ENCODE data around the gene TMEM135.
A peak's percentile ranks its signal among the peaks of the same experiment; 100 is the strongest.
"Not testable (repeated sequence)": the region's sequence is repeated elsewhere in the genome, so short reads cannot be mapped to it uniquely, and the experiment has no call there.

The TMEM135 gene

GRCh38 chr11:87037450-87038234 is at the start of gene TMEM135:
Gene TMEM135 (plus strand): TSS chr11:87037934. CDS start chr11:87038046, 112 bp downstream.
- peak; percentile 94 for DNase-seq

GRCh38 chr11:86988351-86988881 is 49.3 kb upstream of the TMEM135 start:
- DNase-seq, result no peak

GRCh38 chr11:86990031-86990430 is 47.7 kb upstream of the TMEM135 start:
- DNase-seq, result no peak

DNA sequence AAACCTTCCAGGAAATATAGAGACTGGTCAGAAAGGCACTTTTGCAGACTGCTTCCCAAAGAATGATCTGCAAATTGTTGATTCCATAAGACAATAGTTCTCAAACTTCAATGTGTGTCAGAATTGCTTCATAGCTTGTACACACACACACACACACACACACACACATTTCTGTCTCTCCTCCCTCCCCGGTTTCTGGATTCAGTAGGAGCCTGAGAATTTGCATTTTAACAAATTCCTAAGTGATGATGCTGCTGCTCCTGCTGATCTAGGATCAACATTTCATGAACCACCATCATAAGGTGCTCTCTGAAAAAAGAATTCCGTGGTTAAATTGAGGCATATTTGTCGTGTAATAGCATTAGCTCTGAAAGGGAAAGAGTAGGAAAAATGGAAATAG is 47.2 kb upstream of the TMEM135 start:
- DNase-seq, result no peak

- no peak for DNase-seq
These were observed 46.4 kb upstream of the TMEM135 start for GRCh38 chr11:86991341-86991740.

- not testable (repeated sequence) for DNase-seq
These were observed 45.4 kb upstream of the TMEM135 start for GRCh38 chr11:86992340-86992739.

DNA sequence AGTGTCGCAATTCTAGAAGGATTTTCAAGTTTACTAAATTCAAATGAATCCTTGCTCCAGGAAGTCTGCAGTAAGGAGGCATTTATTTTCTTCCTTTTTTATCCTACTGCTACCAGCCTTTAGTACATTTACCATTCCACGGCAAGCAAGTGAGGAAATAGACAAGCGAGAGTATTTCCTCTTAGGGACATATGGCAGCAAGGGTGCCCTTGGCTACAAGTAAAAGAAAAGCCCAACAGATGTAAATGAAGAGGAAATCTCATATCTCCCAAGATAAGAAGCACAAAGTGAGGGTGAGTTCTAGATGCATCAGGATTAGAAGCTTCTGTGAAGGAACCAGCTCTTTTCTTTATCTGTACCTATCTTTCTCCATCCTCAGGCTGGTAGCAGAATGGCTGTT is 44.7 kb upstream of the TMEM135 start:
- DNase-seq, result no peak

- no peak for DNase-seq
These were observed 40.7 kb upstream of the TMEM135 start for GRCh38 chr11:86996953-86997570.

- no peak for DNase-seq
These were observed 38.3 kb upstream of the TMEM135 start for GRCh38 chr11:86999388-86999787.

DNA sequence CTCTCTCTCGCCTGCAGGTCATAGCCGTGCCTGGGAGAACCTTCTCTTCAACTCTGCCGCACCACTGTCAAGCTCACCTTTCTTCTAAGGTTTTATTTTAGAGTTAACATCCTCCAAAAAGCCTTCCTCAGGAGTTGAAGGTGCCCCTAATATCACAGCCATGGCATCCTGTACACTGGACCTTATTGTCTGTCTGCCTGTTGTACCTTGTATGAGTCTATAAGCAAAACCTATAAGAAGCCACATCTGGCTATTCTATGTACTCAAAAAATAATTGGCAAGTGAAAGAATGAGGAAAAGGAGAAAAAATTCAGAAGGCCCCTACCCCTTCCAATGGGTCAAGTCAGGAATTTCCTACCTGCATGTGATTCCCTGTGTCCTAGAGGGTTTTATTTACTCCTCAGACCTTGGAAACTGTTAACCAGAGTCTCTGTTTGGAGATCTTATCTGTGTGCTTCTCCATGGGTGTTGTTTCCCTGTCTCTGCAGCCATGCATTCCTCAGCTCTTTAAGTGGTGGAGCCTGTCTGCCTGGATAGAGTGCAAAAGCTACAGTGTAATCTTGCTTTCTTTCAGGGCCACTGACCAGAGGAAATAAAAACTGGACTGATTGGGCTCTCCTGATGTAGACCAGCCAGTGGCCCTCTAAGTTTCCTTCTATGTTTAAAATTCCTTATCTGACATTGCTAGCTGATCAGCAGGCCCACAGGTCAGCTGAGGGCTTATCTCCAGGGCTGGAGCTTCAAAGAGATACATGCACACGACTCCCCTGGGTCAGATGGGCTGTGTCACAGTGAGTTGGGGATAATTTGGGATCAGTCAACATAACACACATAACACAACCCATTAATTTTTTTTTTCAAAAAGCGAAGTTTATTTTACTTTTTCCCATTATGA is 37.6 kb upstream of the TMEM135 start:
- DNase-seq, result no peak

DNA sequence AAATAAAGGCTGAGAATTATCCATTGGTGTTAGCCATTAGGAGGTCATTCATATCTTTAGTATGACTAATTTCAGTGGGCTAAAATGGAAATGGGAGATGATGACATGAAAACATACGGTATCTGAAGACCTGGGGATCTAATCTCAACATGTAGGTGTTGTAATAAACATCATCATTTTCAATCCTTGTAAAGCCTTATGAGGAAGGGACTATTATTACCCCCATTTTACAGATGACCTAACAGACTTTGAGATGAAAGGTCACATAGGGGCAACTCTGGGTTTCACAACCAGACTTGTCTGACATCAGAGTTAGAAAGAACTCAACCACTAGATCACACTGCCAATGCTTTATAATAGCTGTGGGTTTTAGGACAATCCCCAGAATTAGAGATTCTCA is 34.8 kb upstream of the TMEM135 start:
- no peak for DNase-seq

DNA sequence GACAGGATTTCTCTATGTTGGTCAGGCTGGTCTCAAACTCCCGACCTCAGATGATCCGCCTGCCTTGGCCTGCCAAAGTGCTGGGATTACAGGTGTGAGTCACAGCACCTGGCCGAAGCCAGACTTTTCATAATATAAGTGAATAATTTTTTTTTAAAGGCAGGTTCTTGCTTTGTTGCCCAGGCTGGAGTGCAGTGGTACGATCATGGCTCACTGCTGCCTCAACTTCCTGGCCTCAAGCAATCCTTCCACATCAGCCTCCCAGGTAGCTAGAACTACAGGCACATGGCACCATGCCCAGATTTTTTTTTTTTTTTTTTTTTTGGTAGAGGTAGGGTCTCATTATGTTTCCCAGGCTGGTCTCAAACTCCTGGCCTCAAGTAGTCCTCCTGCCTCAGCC is 33.5 kb upstream of the TMEM135 start:
- not testable (repeated sequence) for DNase-seq

- DNase-seq, result no peak
These were observed 32.2 kb upstream of the TMEM135 start for GRCh38 chr11:87005569-87005921.

DNA sequence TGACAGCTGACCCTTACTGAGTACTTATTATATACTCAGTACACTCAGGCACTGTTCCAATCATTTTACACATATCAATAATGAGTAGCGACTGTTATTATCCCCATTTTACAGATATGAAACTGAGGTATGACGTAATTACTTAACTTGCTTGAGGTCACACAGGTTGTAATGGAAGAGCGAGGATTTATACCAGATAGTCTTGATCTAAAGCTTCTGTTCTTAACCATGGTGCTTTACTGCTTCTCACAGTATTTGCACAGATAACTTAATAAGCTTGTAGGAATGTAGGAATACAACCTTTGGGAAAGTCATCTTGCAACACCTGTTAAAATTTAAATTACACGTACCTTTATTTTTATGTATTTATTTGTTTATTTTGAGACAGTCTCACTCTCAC is 31.7 kb upstream of the TMEM135 start:
- no peak for DNase-seq

DNA sequence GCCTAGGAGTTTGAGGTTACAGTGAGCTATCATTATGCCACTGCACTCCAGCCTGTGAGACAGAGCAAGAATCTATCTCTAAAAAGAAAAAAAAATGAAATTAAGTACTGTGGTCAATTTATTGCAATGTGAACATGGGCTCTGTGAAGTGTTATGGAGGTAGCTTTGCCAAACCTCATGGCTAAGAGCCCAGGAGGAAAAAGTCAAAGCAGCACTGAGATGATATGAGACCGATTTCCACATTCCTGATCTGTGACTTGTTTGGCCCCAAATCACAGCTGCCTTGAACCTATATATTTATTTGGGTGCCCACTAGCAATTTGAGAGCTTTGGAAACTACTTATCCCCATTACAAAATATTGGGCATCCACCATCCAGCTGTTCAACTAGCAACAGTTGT is 29.8 kb upstream of the TMEM135 start:
- DNase-seq, result no peak

DNA sequence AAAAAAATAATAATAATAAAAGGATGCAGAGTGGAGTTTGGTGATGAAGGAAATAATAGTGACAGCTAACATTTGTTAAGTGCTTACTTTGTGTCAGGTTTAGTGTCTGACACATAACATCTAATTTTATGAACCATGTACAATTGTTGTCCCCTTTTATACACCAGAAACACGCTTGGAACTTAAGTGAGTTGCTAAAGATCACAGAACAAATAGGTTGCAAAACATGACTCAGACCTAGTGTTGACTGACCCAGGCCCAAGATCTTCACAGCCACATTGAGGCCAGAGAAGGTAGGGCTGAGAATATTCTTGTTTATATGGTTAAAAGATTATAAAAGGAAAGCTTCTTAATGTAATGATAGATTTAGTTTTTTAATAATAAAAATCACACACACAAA is 25.6 kb upstream of the TMEM135 start:
- no peak for DNase-seq

GRCh38 chr11:87012673-87013072 is 25.1 kb upstream of the TMEM135 start:
- DNase-seq, result no peak

DNA sequence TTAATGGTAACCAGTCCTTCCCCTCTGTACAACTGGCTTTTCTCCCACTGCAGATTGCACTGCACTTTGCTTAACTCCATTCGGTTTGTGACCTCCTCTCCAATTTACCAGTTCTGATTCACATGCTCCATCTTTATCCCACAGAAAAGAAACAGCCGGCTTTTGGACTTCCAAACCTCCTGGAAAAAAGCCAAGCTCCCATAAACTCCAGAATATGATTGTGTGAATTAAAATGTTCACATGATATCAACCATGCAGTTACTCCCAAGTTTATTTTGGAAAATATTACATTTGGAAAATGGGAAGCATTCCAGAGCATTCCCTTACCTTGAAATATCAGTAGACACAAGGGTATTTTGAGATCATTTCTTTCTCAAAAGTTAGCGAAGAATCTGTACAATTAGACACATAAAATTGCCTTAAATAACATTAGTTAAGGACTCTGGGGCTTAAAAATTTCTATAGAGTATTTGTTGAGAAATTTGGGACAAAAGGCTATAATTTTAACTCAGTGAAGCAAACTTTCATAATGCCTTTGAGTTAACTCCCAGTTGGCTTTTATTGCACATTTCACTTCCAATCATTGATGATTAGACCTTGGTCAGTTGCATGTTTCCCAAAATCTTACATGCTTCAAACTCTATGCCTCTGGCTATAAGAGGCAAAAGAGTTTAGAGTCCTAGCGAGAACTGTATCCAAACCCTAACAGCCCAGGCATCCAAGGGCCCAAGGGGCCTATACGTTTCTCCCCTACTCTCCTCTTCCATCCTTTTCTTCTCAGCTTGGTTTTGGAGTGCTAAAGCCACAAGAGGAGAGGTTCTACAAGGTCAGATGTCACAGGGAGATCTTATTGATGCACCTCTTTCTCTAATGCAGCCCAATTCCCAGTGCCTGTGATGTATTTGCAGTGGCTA is 23.6 kb upstream of the TMEM135 start:
- DNase-seq, result no peak

- DNase-seq, result no peak
These were observed 22.1 kb upstream of the TMEM135 start for GRCh38 chr11:87015645-87016044.

DNA sequence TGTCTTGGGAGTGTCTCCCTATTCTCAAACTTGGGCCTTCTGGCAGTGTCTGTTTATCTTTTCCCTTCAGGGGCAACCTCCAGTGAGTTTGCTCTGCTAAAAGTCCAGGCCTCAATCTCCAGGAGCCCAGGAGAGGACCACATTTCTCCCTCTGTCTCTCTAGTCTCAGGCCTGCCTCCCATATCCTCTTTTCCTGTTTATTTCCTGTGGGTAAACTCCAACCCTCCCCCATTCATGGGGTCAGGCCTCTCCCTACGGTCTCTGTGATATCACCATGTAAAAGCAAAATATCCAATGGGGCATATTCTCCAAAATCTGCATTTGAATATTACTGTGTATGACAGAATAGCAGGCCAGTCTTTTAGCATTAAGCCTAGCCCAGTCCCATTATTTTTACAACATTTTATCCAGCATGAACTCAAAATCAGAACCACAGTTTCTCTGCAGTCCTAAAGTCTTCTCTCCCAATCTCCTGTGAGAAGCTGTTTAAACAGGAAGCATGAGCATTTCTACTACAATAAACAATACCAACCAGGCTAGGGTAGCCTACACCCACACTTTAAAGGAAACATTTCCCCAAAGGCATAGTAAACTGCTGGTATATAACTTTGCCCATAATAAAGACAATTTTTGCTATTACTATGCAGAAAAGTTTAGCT is 18.0 kb upstream of the TMEM135 start:
- DNase-seq, result no peak

DNA sequence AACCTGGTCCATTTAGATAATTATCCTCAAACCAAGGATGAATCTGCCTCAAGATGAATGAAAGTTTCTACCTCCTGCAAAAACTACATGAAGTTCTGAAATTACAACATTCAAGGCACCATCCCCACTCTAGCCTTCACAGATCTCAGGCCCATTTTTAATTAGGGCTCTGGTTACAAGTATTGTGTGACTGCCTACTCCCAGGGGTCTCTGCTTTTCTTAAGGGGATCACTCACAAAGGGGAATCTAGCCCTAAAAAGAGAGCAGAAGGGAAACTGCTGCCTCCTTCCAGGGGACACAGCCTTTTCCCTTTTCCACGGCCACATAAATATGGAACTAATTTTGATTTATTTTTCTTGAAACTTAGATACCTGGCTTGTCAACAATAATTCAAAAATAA is 17.4 kb upstream of the TMEM135 start:
- no peak for DNase-seq

All from CD4-positive, alpha-beta T cell treated with Interleukin-10 for 1 hour (primary cell).